ENCODE results near the gene ARHGEF25. TPM values are rescaled to one million over a fixed set of nuclear protein-coding genes. Genes with fewer than 3 reads are reported as not detected.
"Not testable (repeated sequence)": the region's sequence is repeated elsewhere in the genome, so short reads cannot be mapped to it uniquely, and the experiment has no call there.

ARHGEF25 gene
- total and polyA plus RNA-seq, 11 donors: 5.5 to 20.3 (median 10.1) TPM

GRCh38 chr12:57661376-57661775, 50.1 kb downstream of the ARHGEF25 start:
- DNase-seq: no peak

GRCh38 chr12:57665066-57665820, 54.0 kb downstream of the ARHGEF25 start:
- H3K27me3 ChIP-seq; intact Hi-C loops (cut with DNase I); H3K9me3 ChIP-seq; H3K36me3 ChIP-seq; H3K4me3 ChIP-seq; H3K27ac ChIP-seq; H3K4me1 ChIP-seq; ATAC-seq; DNase-seq: not testable (repeated sequence)
- 78 to 87% (median 86%) methylated on average over 14 to 34 of the region's 34 CpGs for WGBS, 4 donors

More at GRCh38 chr12:57661376-57661775, 50.1 kb downstream of the ARHGEF25 start:
- no peaks in the 10 kb centered on the region for H3K36me3 ChIP-seq
- no peak overlapping the region for H3K27ac ChIP-seq
- no peaks in the 10 kb centered on the region for H3K27me3 ChIP-seq
- no peak for ATAC-seq
- TF ChIP-seq POLR2A (IDR thresholded peaks at IDR 0.05) (no peak), CTCF (IDR thresholded peaks at IDR 0.05) (no peak)
- H3K9me3 ChIP-seq: peaks cover 0 to 3% (median 0%) of the 10 kb centered on the region in 12 donors
- H3K4me1 ChIP-seq: no peaks in the 10 kb centered on the region
- H3K4me3 ChIP-seq: no peak overlapping the region
- 83 to 91% (median 88%) methylated on average over 4 of the region's 4 CpGs for WGBS, 4 donors
- intact Hi-C loops (cut with DNase I): no loop called here

Other genes starting within 250 kb of the ARHGEF25 start
- gene R3HDM2, start 180.4 kb upstream of the ARHGEF25 start, total RNA-seq: 100 to 1,000 TPM in 1 of 9 donors, 10 to 100 TPM in 8; 33.1 to 102 (median 61.9) TPM
- 10 to 100 TPM; 12.7 to 24.5 TPM for gene R3HDM2, start 180.4 kb upstream of the ARHGEF25 start, polyA plus RNA-seq
- under 1 TPM in 1 of 9 donors, not detected in 8; 0.27 TPM for gene INHBC, start 176.7 kb upstream of the ARHGEF25 start, total RNA-seq
- under 1 TPM in 1 of 2 donors, not detected in 1; 0.03 TPM for gene INHBC, start 176.7 kb upstream of the ARHGEF25 start, polyA plus RNA-seq
- under 1 TPM in 1 of 9 donors, not detected in 8; 0.64 TPM for gene INHBE, start 156.1 kb upstream of the ARHGEF25 start, total RNA-seq
- gene INHBE, start 156.1 kb upstream of the ARHGEF25 start, polyA plus RNA-seq: under 1 TPM in 1 of 2 donors, not detected in 1; 0.03 TPM
- 1 to 10 TPM in 4 of 9 donors, under 1 TPM in 5; 0.19 to 2.6 (median 0.83) TPM for gene GLI1, start 151.7 kb upstream of the ARHGEF25 start, total RNA-seq
- gene GLI1, start 151.7 kb upstream of the ARHGEF25 start, polyA plus RNA-seq: under 1 TPM; 0.08 to 0.97 TPM
- 10 to 100 TPM in 2 of 9 donors, 1 to 10 TPM in 7; 2.2 to 33.4 (median 3.9) TPM for gene ARHGAP9, start 131.6 kb upstream of the ARHGEF25 start, total RNA-seq
- 1 to 10 TPM; 1.7 to 3.4 TPM for gene ARHGAP9, start 131.6 kb upstream of the ARHGEF25 start, polyA plus RNA-seq
- 100 to 1,000 TPM in 1 of 9 donors, 10 to 100 TPM in 8; 36.8 to 109 (median 69.7) TPM for gene MARS1, start 123.4 kb upstream of the ARHGEF25 start, total RNA-seq
- 10 to 100 TPM; 91.7 to 98.0 TPM for gene MARS1, start 123.4 kb upstream of the ARHGEF25 start, polyA plus RNA-seq
- gene DDIT3, start 90.9 kb upstream of the ARHGEF25 start, total RNA-seq: 10 to 100 TPM; 11.5 to 30.9 (median 17.5) TPM
- gene DDIT3, start 90.9 kb upstream of the ARHGEF25 start, polyA plus RNA-seq: 10 to 100 TPM; 58.3 to 60.5 TPM
- 10 to 100 TPM; 13.1 to 43.3 (median 30.1) TPM for gene MBD6, start 88.6 kb upstream of the ARHGEF25 start, total RNA-seq
- 10 to 100 TPM; 11.4 to 17.2 TPM for gene MBD6, start 88.6 kb upstream of the ARHGEF25 start, polyA plus RNA-seq
- 100 to 1,000 TPM in 5 of 9 donors, 10 to 100 TPM in 4; 84.4 to 159 (median 109) TPM for gene DCTN2, start 64.2 kb upstream of the ARHGEF25 start, total RNA-seq
- gene DCTN2, start 64.2 kb upstream of the ARHGEF25 start, polyA plus RNA-seq: 100 to 1,000 TPM in 1 of 2 donors, 10 to 100 TPM in 1; 62.3 to 228 TPM
- gene KIF5A, start 61.4 kb upstream of the ARHGEF25 start, total RNA-seq: under 1 TPM in 6 of 9 donors, not detected in 3; 0.07 to 0.31 (median 0.17) TPM
- gene KIF5A, start 61.4 kb upstream of the ARHGEF25 start, polyA plus RNA-seq: under 1 TPM; 0.06 to 0.08 TPM
- 10 to 100 TPM; 12.9 to 31.0 (median 17.0) TPM for gene PIP4K2C, start 20.2 kb upstream of the ARHGEF25 start, total RNA-seq
- 10 to 100 TPM in 1 of 2 donors, 1 to 10 TPM in 1; 4.6 to 22.6 TPM for gene PIP4K2C, start 20.2 kb upstream of the ARHGEF25 start, polyA plus RNA-seq
- 10 to 100 TPM; 15.6 to 30.7 (median 22.4) TPM for gene DTX3, start 6.6 kb upstream of the ARHGEF25 start, total RNA-seq
- 10 to 100 TPM; 16.3 to 28.3 TPM for gene DTX3, start 6.6 kb upstream of the ARHGEF25 start, polyA plus RNA-seq
- gene B4GALNT1, start 21.8 kb downstream of the ARHGEF25 start, total RNA-seq: 1 to 10 TPM; 1.9 to 8.8 (median 5.9) TPM
- 1 to 10 TPM; 2.6 to 5.1 TPM for gene B4GALNT1, start 21.8 kb downstream of the ARHGEF25 start, polyA plus RNA-seq
- 100 to 1,000 TPM in 7 of 9 donors, 10 to 100 TPM in 2; 93.4 to 188 (median 130) TPM for gene OS9, start 82.7 kb downstream of the ARHGEF25 start, total RNA-seq
- 100 to 1,000 TPM in 1 of 2 donors, 10 to 100 TPM in 1; 89.4 to 196 TPM for gene OS9, start 82.7 kb downstream of the ARHGEF25 start, polyA plus RNA-seq
- gene AGAP2, start 127.3 kb downstream of the ARHGEF25 start, total RNA-seq: 10 to 100 TPM in 2 of 9 donors, 1 to 10 TPM in 7; 4.2 to 12.0 (median 5.5) TPM
- gene AGAP2, start 127.3 kb downstream of the ARHGEF25 start, polyA plus RNA-seq: 1 to 10 TPM; 3.9 to 8.6 TPM
- gene TSPAN31, start 133.6 kb downstream of the ARHGEF25 start, total RNA-seq: 10 to 100 TPM; 27.2 to 59.3 (median 31.4) TPM
- gene TSPAN31, start 133.6 kb downstream of the ARHGEF25 start, polyA plus RNA-seq: 10 to 100 TPM; 31.1 to 41.2 TPM
- 10 to 100 TPM; 38.1 to 62.1 (median 50.2) TPM for gene CDK4, start 140.9 kb downstream of the ARHGEF25 start, total RNA-seq
- gene CDK4, start 140.9 kb downstream of the ARHGEF25 start, polyA plus RNA-seq: 10 to 100 TPM; 23.4 to 81.9 TPM
- 10 to 100 TPM; 11.3 to 18.9 (median 13.3) TPM for gene MARCHF9, start 143.7 kb downstream of the ARHGEF25 start, total RNA-seq
- 10 to 100 TPM; 13.6 to 15.8 TPM for gene MARCHF9, start 143.7 kb downstream of the ARHGEF25 start, polyA plus RNA-seq
- gene CYP27B1, start 155.6 kb downstream of the ARHGEF25 start, total RNA-seq: under 1 TPM in 5 of 9 donors, not detected in 4; 0.16 to 0.77 (median 0.19) TPM
- gene CYP27B1, start 155.6 kb downstream of the ARHGEF25 start, polyA plus RNA-seq: under 1 TPM; 0.11 to 0.19 TPM
- 10 to 100 TPM in 3 of 9 donors, 1 to 10 TPM in 5, under 1 TPM in 1; 0.95 to 16.6 (median 7.7) TPM for gene METTL1, start 160.7 kb downstream of the ARHGEF25 start, total RNA-seq
- 10 to 100 TPM in 1 of 2 donors, 1 to 10 TPM in 1; 9.4 to 28.5 TPM for gene METTL1, start 160.7 kb downstream of the ARHGEF25 start, polyA plus RNA-seq
- 1 to 10 TPM; 1.2 to 4.5 (median 1.9) TPM for gene EEF1AKMT3, start 161.2 kb downstream of the ARHGEF25 start, total RNA-seq
- gene EEF1AKMT3, start 161.2 kb downstream of the ARHGEF25 start, polyA plus RNA-seq: 1 to 10 TPM in 1 of 2 donors, under 1 TPM in 1; 0.84 to 1.2 TPM
- gene TSFM, start 171.4 kb downstream of the ARHGEF25 start, total RNA-seq: 10 to 100 TPM; 38.8 to 62.5 (median 45.4) TPM
- 10 to 100 TPM; 37.6 to 80.8 TPM for gene TSFM, start 171.4 kb downstream of the ARHGEF25 start, polyA plus RNA-seq
- 1 to 10 TPM; 1.3 to 6.2 (median 2.4) TPM for gene AVIL, start 207.3 kb downstream of the ARHGEF25 start, total RNA-seq
- gene AVIL, start 207.3 kb downstream of the ARHGEF25 start, polyA plus RNA-seq: 1 to 10 TPM; 1.9 to 2.1 TPM
- gene CTDSP2, start 235.3 kb downstream of the ARHGEF25 start, total RNA-seq: 100 to 1,000 TPM in 3 of 9 donors, 10 to 100 TPM in 6; 69.9 to 191 (median 89.3) TPM
- gene CTDSP2, start 235.3 kb downstream of the ARHGEF25 start, polyA plus RNA-seq: 10 to 100 TPM; 28.0 to 68.4 TPM